HG03558 (cell line): ENCODE data around the gene C1QTNF2.

Experiments used
- ATAC-seq: cut with Tn5 transposase; IDR thresholded peaks from one replicate; pipeline ENCODE4 v1.9.1; 2021; ENCODE audit warnings: moderate number of reproducible peaks; ENCODE audit not compliant: unreplicated experiment; ENCODE audit errors: extremely low read depth

The C1QTNF2 gene

DNA sequence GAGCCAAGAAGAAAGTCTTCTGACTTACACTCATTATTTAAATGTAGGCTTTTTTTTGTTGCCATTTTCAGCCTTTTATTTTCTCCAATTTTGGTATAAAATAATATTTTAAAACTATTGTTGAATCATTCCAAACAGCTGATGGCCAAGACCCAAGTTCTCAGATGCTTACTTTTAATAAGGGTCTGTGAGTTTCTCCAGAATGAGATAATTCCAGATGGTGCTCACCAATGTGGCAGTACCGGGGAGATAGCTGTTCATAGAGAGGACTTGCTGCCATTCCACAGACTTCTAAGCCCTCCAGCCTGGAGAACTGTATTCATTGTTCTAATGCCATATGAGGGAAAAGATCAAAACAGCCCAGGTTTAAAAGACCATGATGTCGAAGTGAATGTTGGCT is 5.3 kb upstream of the C1QTNF2 start:
- ATAC-seq, result no peak

DNA sequence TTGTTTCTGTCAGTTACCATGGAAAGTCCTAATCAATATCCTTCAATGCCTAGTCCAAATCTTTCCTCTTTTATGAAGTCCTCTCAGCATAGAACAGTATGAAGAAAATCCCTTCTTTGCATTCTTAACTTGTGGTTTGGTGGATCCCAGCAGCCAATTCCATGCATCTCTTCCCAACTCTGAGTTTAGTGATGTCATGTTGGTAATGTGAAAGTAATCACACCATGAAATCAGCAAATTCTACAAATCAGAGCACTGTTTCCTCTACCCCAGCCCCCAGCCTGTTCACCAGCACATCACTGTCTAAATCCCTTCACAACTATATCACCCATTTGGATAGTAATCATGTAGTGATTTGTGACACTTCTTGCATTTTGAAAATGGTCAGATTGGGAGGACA is 4.7 kb upstream of the C1QTNF2 start:
- ATAC-seq, result no peak

DNA sequence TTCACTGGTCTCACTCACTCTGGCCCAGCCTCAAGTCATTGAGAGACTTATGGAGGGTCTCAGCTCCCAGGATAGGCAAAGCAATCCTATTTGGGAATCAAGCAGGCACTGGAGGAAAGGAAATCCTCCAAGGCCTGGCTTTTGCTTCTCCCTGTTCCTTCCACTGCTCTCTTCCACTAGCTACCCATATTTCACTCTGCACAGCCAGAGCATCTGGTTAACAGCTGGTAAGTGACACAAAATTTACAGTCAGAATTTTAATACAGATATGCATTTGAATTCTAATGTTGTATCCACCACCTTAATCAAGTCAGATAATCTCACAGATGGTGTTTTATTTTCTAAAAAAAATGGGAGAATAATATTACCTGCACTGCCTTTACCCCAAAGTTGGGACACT is 868 bp upstream of the C1QTNF2 start:
- ATAC-seq, result no peak

DNA sequence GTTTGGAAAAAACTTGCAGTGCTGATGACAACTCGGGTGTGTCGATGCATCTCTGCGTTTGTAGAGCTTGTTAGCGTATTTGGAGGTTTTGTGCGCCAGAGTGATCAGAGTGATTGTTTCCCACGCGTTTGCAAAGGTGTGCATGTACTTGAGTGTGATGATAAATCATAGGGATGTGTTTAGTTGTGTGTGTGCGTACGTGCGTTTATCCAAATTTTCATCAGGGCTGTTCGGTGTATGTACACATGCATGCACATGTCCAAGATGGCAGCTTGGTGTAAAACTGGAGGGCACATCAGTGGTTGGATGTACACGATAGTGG is 248 bp upstream of the C1QTNF2 start:
- ATAC-seq, result no peak

DNA sequence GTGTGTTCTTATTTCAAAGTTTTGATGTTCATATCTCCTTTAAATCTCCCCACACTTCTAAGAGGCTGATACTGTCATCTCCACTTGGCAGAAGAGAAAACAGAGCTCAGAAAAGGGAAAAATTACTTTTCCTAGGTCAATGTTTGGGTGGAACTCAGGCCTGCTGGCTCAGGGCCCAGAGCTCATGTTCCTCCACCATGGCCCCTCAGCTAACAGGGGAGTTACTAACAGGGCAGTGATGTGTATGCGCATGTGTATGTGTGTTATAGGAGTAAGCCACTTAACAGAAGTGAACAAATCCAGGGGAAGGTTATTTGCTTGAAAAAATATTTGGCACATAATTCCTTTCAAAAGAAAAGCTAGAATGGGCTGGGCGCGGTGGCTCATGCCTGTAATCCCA is 2.5 kb downstream of the C1QTNF2 start:
- no peak for ATAC-seq

DNA sequence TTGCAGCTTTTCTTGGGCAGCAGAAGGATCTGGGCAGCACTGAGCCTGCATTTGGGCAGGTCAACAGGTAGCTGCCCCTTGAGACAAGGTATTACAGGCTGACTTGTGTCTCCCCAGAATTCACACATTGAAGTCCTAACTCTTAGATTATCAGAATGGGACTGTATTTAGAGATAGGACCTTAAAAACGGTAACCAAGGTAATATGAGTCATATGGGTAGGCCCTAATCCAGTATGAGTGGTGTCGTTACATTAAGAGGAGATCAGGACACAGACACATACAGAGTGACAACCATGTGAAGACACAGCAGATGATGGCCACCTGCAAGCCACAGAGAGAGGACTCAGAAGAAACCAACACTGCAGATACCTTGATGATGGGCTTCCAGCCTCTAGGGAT is 3.2 kb downstream of the C1QTNF2 start:
- ATAC-seq, result no peak

DNA sequence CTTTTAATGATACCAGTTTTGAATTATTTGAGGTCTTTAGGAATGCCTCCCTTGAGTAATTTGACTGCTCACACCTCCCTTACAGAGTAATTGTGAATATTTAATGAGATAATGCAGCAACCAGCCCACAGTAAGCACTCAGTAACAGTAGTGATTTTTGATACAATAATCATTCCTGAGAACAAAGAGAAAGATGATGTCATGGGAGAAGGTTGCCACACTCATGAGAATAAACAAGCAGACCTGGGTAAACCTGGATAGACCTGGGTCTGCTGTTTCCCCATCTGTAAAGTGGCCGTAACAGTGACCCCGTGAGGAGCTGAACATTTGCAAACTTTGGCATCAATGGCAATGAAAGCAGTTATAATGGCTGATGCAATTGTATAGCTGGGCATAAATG is 4.2 kb downstream of the C1QTNF2 start:
- ATAC-seq, result no peak

DNA sequence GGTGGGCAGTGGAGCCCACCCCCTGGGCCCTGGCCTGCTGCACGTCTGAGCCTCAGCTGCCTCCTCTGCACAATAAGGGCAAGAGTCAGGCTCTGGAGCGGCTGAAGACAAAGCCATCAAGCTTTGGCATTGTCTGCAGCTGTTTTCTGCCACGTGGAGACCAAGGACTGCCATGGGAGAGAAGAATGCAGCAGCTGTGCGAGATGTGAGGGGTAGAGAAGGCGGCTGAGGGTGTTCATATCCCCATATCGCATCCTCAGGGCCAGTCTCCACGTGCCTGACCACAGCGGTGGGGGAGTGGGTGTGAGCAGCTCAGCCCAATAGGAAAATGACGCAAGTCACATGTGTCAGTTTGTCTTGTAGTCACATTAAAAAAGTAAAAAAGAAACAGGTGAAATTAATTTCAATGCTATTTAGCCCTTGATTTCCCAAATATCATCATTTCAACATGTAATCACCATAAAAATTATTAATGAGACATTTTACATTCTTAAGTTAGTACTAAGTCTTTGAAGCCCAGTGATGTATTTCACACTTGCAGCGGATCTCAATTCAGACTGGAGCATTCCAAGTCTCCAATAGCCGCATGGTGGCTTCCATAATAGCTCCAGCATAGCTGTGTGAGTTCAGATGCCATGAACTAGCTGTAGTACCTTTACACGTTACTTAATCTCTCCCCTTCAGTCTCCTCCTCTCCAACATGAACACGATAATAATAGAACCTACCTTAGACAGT is 6.6 kb downstream of the C1QTNF2 start:
- no peak for ATAC-seq

DNA sequence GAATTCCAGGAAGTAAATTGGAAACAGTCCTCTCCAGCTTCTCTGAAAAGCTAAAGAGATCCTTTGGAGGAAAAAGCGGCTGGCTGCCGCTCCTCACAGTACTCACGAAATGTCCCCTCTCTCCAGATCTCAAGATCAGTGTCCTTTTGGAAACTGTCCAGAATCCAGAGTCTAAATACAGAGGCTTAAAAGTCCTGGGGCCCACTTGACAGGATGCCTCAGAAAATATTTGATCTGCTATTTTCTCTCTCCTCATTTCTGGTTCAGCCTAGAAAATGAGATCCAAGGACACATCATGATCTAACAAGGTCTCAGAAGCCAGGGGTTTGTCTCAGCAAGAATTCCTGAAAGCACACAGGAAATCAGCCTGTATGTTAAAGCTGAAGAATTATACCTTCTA is 7.2 kb downstream of the C1QTNF2 start:
- ATAC-seq, result no peak

DNA sequence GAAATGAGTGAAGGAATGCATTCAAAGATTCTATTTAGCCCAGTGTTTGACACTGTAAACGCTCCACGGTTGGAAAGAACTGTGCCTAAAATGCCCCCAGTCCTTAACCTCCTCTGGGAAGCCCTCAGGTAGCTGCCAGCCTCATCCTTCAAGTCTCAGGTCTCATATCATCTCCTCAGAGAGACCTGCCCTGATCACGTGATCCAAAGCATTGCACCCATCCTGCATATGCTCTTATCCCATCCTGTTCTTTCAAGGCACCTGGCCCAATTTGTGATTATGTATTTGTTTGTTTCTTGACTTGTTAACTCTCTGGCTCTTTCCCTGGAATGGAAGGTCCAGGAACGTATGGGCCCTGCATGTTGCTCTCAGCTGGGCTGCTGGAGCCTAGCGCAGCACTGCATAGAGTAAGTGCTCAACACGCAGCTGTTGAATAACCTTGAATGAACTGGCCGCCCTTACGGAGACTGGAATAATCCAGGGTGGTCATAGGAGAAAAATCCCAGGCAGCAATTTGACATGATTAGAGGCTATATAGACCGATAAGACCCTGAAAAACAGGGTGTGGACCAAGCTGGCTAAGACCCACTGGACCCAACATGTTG is 8.7 kb downstream of the C1QTNF2 start:
- ATAC-seq, result no peak

DNA sequence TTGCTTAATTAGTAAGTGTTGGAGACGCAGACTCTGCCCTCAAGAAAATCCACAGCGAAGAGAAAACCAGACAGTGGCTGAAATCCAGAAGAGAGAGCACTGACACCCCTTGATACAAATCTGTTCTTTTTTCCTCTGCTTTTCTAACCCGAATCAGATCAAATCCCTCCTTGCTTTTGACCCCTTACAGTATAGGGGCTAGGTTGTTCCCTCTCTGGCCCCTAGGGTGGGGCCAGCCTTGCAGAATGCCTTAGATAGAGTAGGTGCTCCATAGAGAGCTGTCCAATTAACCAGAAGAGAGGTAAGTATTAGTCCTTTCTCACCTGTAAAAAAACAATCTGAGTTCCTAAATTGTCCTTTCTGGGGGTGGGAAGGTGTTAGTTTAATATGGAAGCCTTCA is 10.1 kb downstream of the C1QTNF2 start:
- ATAC-seq, result no peak

DNA sequence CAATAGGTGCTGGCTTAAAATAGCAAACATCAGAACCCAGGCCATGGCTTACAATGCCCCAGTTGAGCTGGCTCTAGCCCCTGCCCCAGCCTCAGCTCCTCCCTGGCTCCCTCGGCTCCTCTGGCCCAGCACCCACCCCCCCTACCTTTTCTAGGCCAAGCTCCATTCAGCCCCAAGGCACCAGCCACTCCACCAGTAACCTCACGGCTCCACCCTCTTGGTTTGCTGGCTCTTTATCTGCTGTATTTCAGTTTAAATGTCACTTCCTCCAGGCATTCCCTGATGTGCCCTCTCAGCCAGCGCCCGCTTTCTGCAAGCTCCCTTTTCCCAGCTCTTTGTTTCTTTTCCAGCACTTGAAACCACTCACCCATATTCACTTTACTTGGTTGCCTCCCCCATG is 10.6 kb downstream of the C1QTNF2 start:
- ATAC-seq, result no peak

DNA sequence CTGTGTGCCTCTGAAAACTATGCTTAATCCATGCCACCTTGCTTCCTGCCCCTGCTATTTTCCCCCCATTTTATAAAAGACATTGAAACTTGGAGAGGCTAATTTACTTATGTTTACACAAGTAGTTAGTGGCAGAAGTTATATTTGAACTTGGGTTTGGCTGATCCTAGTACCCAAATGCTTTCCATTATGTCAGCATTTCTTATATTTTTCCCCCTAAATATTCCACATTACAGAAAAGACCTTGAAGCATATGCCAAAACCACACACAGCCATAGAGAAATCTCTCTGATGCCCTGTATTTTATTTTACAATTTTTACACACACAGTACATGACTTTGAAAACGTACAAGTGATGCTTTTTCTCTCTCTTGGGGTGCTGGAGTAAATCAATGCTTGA is 11.2 kb downstream of the C1QTNF2 start:
- ATAC-seq, result no peak

DNA sequence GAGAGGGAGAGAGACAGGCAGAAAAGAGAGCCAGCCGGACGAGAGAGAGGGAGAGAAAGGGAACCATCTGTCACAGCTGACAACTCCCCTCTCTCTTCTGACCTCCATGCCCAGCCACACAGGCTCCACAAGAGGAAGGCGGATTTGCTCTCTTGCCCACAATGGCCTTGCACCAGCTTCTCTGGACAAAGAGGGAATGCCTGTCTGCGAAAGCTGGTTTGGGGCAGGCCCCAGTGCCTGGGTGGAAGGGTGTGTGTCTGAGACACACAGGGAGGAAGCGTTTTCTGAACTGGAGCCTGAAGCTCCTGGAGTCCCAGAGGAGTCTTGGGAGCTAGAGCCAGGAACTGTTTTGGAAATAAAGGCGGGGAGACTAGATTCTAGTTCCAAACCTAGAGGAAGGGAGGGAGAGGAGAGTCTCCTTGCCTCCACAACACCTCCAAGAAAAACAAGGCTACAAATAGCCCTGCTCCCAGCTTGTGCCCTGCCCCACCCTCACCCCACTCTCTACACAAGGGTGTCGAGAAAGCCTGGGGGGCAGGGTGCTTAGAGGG is 12.5 kb downstream of the C1QTNF2 start:
- ATAC-seq, result no peak

DNA sequence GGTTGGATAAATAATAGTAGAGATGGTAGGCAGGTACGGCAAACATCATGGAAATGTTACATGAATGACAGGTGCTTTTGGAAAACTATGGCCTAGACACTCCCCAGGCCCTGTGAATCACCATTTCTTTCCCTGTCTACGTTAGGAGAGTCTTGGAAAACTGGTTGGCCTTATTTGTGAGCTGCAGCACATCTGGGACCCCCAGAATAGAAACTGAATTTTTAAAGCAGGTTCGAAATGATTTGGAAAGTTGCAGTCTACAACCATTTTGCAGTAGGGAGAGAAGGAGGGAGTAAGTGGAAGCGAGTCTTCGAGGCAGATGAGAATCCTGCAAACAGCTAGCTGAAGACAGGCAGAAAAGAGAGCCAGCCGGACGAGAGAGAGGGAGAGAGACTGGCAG is 13.0 kb downstream of the C1QTNF2 start:
- ATAC-seq, result no peak

DNA sequence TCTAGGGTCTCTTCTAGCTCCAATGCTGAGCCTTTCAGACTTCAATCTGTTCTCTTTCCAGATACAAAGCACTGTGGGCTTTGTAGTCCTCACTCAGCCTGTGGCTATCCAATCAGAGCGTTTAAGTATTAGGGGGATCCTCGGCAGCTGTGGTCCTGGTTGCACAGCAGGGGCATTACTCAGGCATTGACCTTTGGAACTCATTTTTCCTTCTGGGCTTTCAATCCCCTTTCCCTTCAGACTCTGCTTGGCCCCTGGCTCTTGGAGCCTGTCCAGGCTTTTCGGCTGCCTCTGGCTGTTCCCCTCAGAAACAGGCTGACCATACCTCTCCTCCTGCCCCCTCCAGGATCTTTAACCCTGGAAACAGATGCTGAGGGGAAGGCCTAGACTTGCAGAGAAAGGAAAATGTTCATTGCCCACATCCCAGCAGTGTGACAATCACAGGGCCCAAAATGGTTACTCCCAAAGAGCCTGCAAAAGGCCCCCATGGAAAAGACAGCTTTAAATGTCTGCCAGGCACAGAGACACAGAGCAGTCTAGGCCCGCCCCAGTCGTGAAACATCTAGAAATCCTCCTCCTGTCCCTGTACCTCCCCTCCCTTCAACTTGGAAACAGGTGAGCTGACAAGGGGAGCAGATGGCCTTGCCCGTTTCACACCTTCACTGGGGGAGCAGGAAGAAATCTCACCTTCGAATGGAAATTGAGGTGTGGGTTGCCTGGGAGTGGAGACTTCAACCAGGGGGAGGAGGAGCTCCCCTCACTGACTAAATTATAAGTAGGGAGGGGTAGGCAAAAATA is 13.7 kb downstream of the C1QTNF2 start:
- no peak for ATAC-seq

DNA sequence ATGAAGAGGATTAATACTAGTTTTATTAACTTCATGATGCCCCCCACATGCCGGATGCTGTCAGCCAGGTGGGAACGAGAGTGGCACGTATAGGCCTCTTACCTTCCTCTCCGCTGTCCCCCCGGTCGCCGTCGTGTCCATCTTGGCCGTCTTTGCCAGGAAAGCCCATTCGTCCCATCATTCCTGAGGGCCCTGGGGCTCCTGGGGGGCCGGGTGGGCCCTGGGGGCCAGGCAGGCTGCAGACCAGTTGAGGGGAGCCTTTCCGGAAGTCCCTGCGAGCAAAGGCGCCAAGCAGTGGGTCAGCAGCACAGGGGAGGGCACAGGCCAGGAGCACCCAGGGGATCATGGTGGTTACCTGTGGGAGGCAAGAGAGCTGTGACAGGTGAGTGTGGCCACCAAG is 15.8 kb downstream of the C1QTNF2 start:
- no peak for ATAC-seq

DNA sequence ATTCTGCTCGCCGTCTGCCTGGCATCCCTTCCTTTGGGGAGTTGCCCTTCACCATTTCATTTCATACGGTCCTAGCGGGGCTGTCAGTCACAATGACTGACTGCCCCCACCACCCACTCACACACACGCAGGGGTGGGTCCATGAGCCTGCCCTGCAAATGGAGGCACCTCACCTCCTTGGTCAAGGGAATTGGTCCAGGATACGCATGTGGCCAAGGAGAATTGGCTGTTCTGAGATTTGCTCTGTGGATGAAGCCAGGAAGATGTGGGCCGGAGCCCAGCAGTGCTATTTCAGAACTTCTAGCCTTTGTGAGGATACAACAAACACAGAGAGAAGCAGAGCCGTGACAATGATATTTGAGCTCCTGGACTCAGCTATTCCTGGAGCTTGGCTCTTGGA is 17.0 kb downstream of the C1QTNF2 start:
- no peak for ATAC-seq

DNA sequence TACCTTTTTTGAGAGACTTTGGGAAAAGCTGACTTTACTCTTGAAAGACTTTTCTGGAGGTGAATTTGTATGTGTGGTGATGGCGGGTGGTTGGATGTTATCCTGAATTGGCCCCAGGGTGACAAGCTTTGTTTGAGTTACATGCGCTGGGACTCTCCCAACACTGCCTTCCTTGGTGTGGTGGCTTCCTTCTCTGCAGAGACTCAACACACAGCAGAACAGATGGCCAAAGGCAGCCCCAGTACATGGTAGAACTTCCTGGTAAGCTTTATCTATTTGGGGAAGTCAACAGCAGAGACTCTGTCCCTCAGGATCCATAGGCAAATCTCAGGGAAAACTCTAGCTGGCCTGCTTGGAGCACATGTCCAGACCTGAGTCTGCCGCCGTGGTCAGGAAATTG is 18.1 kb downstream of the C1QTNF2 start:
- no peak for ATAC-seq

DNA sequence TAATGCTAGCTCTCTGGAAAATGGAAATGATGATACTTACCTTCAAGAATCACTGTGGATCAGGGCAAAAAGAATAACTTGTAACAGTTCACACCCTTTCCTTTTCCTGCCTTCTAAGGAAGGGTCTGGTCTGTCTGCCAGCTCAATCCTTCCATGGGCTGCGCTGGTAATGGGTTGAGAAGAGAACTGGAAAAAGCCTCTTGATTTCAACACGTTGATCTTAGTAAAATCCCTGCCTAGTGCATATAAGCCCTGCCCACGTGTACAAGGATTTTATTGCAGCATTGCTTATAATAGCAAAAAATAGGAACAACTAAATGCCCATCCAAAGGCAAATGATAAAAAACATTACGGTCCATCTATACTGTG is 20.5 kb downstream of the C1QTNF2 start:
- ATAC-seq, result no peak

DNA sequence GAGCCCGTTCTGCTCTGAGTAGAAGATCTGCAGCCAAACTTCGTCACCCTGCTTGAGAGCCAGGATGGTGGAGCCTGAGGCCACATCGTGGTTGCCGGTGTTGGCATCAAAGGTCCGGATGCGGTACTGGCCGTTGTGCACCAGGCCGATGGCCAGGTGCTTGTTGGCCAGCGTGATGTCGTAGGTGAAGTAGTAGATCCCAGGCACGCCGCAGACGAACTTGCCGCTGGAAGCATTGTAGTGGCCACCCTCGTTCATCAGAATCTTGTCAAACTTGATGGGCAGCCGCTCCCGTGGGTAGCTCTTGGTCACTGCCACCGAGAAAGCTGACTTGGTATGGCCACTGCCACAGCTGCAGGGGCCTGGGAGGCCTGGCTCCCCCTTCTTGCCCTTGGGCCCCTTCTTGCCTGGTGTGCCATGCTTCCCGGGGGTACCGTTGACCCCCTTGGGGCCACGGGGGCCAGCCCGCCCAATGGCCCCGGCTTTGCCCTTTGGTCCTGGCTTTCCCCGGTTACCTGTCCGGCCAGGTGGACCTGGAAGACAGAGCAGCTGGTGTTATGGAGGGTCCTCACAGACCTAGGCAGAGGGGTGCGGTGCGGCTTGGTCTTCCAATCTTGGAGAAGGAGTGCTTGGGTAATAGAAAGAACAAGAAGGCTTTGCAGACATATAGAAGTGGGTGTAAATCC is 21.0 kb downstream of the C1QTNF2 start:
- no peak for ATAC-seq
